GM19397 (cell line): ENCODE results near the gene INCA1.

Experiments
- ATAC-seq: cut with Tn5 transposase; IDR thresholded peaks from one replicate; pipeline ENCODE4 v1.9.1; 2021; ENCODE audit warnings: mild to moderate bottlenecking, moderate library complexity; ENCODE audit not compliant: unreplicated experiment

Gene INCA1

DNA sequence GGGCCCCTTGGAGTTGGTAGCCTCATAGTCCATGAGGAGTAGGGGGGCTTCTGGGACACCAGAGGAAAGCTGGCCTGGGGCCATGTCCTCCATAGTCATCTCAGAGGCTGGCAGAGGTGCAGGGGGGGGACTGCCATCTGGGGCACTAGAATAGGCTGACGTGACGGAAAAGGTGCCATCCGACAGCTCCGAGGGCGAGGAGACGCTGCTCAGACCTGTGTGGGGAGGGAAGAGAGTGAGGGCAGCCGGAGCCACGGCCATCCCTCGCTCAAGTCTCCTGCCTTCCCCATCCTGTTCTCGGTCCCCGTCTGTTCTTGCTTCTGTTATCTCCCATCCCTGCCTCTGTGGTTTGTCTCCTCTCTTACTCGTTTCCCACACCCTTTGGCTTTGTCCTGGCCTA lies 25.0 kb downstream of the INCA1 start:
- no peak for ATAC-seq

- no peak for ATAC-seq
Observed at GRCh38 chr17:4971826-4972225, 25.5 kb downstream of the INCA1 start.

DNA sequence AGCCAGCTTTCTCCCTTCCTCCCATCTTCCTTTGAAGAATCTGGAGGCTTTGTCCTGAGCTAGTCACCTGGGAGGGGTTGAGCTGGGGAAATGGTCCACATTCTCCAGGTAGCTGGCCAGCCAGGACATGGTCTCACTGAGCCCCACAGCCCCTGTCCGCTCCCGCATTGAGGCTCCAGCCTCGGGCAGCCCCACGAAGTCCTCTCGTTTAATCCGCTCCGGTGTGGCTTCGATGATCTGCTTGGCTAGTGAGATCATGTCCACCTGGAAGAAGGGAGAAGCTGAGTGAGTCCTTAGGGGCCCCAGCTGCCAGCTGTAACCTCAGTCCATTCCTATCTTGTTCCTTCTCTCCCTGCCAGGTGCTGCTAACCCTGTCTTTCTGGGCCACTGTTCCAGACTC lies 27.0 kb downstream of the INCA1 start:
- ATAC-seq = no peak

DNA sequence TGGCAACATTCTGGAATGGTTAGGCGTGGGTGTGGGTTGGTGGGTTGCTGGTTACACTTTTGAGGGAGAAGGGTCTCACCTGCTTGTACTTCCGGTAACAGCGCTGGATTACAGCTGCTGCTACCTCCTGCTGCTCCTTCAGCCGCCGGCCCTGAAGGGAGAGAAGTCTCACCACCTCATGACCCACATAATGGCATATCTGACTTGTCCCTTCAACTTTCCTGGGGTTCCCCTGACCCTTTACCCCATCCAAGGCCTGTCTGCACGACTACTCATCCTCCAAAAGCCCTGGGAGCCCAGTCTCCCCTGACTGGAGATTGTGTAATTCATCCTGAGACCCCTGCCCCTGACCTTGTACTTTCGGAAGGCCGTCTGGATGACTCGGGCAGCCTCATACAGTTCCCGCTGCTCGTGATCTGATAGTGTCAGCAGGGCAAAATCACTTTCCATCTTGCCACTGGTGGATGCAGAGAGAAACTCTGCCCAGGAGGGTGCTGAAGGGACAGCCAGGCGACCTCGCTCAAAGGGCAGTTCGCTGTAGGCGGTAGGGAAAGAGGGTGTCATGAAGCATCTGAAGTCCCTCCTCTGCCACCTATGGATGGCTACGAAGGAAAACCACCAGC lies 27.7 kb downstream of the INCA1 start:
- ATAC-seq = no peak

DNA sequence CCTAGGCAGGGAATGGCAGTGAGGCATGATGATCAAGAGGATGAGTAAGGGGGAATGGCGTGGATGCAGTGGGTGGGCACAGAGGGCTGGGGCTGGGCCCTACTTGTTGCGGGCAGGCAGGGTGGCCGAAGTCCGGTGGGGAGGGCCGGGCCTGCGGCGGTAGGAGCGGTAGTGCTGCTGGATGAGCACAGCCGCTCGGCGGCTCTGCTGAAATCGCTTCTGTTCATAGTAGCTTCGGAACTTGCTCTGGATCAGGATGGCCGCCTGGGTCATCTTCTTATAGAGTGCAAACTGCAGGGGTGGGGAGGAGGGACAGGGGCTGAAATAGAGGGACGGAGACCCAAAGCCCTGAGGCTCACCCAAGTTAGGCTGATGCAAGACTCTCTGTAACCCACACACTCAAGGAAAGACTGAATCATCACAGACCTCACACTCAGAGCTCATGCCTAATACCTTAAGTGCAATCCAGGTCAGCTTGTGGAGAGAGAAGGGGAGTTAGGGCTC lies 28.2 kb downstream of the INCA1 start:
- ATAC-seq = no peak

GRCh38 chr17:4968486-4969046 lies 28.8 kb downstream of the INCA1 start:
- ATAC-seq = no peak

- peak; percentile 63 for ATAC-seq
Observed at GRCh38 chr17:4967539-4968485, 29.5 kb downstream of the INCA1 start, which contains the start of gene SPAG7. Gene SPAG7, minus strand, starts transcription at chr17:4967817. Its CDS starts 13 bp downstream, at chr17:4967804.

- ATAC-seq = peak; percentile 77
Observed at GRCh38 chr17:4966844-4967538, 30.3 kb downstream of the INCA1 start.

GRCh38 chr17:4965311-4965986 lies 31.9 kb downstream of the INCA1 start:
- ATAC-seq = no peak

DNA sequence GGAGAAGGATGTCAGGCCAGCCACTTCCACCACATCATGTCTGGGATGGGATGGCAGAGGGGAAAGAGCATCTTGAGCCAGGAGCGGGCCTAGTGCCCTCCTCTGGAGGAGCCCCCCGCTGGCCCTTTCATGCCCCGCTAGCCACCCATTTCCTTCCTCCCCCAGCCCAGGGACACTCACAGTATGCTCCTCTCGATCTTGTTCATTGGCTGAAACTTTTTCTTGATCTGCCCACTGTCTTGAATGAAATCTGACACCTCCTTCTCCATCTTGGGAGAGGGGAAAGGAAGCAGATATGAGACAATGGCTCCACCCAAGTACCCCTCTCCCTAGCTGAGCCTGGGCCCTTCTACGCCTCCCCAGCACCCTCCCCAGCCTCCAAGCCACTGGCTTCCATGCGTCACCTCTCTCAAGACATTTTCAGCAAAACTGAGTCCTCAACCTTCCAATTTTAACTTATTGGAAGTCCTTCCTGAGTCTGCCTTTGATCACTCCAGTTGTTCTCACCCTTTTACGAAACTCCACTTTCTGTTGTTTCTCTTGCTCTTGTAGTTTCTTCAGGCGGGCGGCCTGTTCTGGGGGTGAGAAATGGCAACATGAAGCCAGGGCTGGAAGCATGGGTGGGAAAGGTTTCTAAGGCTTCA lies 36.9 kb downstream of the INCA1 start:
- no peak for ATAC-seq

GRCh38 chr17:4959261-4959965 lies 37.9 kb downstream of the INCA1 start:
- ATAC-seq = no peak

DNA sequence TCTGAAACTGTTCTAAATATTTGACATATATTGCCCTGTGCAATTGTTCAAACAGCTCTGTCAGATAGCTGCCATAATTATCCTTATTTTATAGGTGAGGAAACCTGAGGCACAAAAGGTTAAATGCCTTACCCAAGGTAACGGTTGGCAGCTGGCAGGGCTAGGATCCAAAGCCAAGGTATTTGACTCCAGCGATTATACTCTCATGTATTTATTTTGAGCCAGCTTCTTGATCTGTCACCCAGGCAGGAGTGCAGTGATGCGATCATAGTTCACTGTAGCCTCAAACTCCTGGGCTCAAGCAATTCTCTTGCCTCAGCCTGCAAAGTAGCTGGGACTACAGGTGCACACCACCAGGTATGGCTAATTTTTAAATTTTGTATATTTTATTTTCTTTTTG lies 39.2 kb downstream of the INCA1 start:
- ATAC-seq = no peak

- ATAC-seq = no peak
Observed at GRCh38 chr17:4956493-4957061, 40.7 kb downstream of the INCA1 start.

- no peak for ATAC-seq
Observed at GRCh38 chr17:4955091-4955490, 42.2 kb downstream of the INCA1 start.

DNA sequence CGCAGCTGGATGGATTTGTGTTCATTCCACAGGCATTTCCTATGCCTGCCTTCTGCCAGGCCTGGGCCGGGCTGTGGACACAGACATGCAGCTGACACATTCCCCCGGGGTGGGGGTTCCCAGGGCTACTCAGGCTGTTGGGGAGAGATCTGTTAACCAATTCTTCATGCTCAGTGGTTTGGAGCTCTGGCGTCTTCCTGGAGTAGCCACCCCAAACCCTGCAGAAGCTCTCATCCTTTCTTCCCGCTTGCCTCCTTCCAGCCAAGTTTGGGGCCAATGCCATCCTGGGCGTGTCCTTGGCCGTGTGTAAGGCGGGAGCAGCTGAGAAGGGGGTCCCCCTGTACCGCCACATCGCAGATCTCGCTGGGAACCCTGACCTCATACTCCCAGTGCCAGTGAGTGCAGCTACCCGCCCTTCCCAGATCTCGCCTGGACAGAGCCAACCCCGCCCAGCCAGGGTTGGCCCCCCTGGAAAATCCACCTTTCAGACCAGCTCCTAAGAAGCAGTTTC lies 43.8 kb downstream of the INCA1 start:
- no peak for ATAC-seq

DNA sequence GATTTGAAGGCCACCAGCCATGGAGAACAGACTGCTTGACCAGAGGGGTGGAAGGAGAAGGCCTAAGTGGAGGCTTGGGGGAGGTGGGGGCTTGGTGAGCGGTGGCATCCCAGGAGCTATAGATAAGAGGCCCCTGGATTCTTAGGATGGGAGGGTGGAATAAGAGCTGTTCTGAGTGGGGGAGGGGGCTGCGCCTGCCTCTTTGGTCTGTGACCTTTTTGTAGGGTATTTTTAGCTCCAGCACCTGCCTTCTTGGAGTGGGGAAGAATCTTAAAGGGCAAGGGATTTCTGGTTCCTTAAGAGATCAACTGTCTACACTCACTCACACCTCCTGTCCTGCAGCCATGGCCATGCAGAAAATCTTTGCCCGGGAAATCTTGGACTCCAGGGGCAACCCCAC lies 45.8 kb downstream of the INCA1 start:
- no peak for ATAC-seq

GRCh38 chr17:4950746-4951204 lies 46.5 kb downstream of the INCA1 start, which contains the start of gene ENO3:
Gene ENO3, plus strand, starts transcription at chr17:4951119. Its CDS starts 711 bp downstream, at chr17:4951830.
- no peak for ATAC-seq

DNA sequence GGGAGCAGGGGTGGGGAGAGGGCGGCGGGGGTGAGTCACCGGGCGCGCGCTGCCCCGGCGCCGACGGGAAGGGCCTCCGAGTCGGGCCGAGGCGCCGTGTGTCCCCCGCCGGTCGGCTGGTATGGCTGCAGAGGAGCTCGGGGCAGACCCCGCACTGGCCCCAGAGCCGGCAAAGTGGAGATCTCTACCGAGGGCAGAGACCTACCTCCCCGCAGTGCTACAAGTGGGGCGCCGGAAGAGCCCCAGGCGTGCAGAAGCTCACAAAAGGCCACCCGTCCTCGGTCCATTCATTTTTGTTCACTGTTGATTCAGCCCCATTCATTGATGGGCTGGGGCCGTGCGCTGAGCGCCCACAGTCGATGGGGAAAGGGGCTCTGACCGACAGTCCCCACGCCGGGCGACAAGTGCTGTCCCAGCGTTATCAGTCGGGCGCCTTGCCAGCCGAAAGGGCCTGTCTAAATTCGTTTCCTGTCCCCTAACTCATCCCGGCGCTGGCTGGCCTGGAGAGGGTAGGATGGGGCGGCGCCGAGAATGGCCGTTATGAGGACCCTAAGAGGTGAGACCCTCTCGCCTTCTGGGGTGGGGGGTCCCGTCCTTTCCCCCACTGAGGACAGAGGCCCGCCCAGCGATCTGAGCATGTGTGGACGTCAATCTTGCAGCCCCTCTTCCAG lies 47.1 kb downstream of the INCA1 start:
- no peak for ATAC-seq
